HG02885 (cell line): ENCODE data around the gene VANGL2.

ENCODE experiments used
- ATAC-seq: cut with Tn5 transposase; IDR thresholded peaks from one replicate; pipeline ENCODE4 v1.9.1; 2021; ENCODE audit warnings: mild to moderate bottlenecking; ENCODE audit not compliant: unreplicated experiment, poor library complexity

The VANGL2 gene

GRCh38 chr1:160403244-160403643 lies 2.9 kb downstream of the VANGL2 start:
- ATAC-seq, result no peak

GRCh38 chr1:160404094-160404493 lies 3.7 kb downstream of the VANGL2 start:
- ATAC-seq, result no peak

GRCh38 chr1:160405331-160405877 lies 5.0 kb downstream of the VANGL2 start:
- ATAC-seq, result no peak

DNA sequence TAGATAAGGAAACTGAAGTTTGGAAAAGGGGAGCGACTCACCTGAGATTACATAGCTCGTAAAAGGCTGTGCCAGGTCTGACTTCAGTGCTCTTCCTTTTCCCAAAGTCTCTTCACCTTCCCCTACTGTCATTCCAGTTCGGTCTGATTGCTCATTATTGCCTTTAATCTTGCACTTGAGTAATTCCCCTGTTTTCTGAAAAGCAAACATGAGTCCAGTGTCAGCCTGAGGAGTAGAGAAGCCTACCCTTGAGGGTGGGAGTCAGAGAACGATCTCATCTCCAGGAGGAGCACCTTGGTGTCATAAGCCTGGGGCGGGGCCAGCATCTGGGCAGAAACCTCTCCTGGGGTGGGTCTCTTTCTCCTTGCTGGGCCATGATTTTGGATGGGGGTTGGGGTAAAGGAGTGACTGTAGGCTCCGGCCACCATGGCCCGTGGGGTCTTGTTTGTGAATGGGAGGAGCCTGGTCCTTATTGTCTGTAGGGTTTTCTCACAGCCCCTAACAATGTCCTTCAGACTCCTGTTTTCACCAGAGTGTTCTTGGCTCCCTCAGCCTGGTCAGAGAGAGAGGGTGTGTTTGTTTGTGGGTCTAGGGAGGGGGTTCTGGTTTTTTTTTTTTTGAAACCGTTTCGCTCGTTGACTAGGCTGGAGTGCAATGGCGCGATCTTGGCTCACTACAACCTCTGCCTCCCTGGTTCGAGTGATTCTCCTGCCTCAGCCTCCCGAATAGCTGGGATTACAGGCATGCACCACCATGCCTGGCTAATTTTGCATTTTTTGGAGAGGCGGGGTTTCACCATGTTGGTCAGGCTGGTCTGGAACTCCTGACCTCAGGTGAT lies 6.0 kb downstream of the VANGL2 start:
- no peak for ATAC-seq

- no peak for ATAC-seq
Observed at GRCh38 chr1:160407839-160408801, 7.8 kb downstream of the VANGL2 start.

GRCh38 chr1:160408864-160409263 lies 8.5 kb downstream of the VANGL2 start:
- ATAC-seq, result no peak

- ATAC-seq, result no peak
Observed at GRCh38 chr1:160409486-160409885, 9.1 kb downstream of the VANGL2 start.

GRCh38 chr1:160410406-160411005 lies 10.1 kb downstream of the VANGL2 start:
- ATAC-seq, result no peak

- ATAC-seq, result no peak
Observed at GRCh38 chr1:160411271-160412027, 11.1 kb downstream of the VANGL2 start.

GRCh38 chr1:160412028-160412362 lies 11.6 kb downstream of the VANGL2 start:
- ATAC-seq, result no peak

GRCh38 chr1:160413716-160414115 lies 13.4 kb downstream of the VANGL2 start:
- ATAC-seq, result no peak

DNA sequence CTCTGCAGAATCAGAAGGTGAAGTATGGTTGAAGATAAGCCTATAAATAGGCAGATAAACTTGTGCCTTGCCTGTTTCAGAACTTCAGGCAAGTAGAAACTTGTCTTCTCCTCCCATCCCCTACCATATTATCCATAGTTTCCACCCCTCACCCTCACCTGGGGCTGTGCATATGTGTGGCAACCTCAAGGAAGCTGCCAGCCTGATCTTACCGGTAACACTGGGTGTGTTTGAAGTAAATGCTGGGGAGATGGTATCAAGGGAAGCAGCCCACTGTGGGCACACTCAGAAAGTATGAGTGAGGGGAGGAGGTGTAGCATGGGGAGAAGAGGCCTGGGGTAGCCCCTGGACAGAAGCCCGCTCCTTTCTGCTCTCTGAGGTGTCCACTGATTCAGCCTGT lies 14.5 kb downstream of the VANGL2 start:
- ATAC-seq, result no peak

- no peak for ATAC-seq
Observed at GRCh38 chr1:160415696-160416290, 15.4 kb downstream of the VANGL2 start.

- ATAC-seq, result no peak
Observed at GRCh38 chr1:160416369-160416768, 16.0 kb downstream of the VANGL2 start.

- ATAC-seq, result no peak
Observed at GRCh38 chr1:160418483-160418882, 18.1 kb downstream of the VANGL2 start.

DNA sequence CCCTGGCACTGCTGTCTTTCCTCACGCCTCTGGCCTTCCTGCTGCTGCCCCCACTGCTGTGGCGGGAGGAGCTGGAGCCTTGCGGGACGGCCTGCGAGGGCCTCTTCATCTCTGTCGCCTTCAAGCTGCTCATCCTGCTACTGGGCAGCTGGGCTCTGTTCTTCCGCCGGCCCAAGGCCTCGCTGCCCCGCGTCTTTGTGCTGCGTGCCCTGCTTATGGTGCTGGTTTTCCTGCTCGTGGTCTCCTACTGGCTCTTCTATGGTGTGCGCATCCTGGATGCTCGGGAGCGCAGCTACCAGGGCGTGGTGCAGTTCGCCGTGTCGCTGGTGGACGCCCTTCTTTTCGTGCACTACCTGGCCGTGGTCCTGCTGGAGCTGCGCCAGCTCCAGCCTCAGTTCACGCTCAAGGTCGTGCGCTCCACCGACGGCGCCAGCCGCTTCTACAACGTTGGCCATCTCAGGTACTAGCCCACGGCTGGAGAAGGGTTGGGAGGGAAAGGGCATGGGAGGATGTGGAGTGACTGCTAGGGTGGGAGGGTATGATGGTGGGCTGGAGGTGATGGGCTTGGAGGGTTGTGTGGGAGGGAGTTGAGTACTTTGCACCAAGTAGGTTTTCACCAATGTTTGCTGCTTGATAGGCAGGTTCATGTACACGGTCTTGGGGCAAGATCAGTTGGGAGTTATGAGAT lies 18.9 kb downstream of the VANGL2 start:
- ATAC-seq, result no peak

- no peak for ATAC-seq
Observed at GRCh38 chr1:160419838-160420169, 19.4 kb downstream of the VANGL2 start.

DNA sequence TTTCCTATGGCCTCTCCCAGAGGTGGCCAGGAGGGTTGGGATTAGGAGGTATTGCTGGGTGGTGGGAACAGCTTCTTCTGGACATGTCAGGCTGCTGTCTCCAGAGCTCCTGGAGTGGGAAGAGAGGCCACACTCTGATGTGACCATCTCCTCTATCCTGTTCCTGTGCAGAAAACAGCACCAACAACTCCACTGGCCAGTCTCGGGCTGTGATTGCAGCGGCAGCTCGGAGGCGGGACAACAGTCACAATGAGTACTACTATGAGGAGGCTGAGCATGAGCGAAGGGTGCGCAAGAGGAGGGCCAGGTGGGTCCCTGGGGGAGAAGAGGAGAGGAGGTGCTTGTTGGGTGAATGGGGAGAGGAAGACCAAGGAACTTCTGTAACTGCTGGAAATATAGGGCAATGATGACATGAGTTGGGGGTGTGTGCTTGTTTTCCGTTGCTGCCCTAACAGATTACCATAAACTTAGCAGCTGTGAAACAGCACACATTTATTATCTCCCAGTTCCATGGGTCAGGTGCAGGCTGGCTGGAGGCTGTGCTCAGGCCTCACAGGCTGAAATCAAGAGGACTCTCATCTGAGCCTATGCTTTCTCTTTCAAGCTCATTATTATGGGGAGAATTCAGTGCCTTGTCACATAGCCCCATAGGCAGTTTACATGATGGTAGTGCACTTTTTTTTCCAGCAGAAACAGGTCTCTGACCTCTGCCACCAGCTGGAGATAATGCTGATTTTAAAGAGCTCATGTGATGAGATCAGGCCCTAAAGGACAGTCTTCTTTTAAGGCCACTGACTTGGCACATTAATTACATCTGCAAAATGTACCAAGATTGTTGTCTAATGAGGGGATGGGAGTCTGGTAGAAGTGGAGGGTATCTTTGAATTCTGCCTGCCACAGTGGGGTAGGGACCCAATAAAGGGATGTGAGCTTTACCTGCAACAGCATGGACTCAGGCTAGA lies 20.8 kb downstream of the VANGL2 start:
- ATAC-seq, result no peak
